Activated naive CD8-positive, alpha-beta T cell (primary cell): ENCODE measurements around the gene PPP1R12B.
"Not testable (repeated sequence)": the region's sequence is repeated elsewhere in the genome, so short reads cannot be mapped to it uniquely, and the experiment has no call there.

ENCODE experiments used
- H3K27ac Mint-ChIP-seq: one replicate; pipeline ENCODE4 v1.8.0; 2021; ENCODE audit warnings: mixed read lengths
- H3K27me3 Mint-ChIP-seq: one replicate; pipeline ENCODE4 v1.8.0; 2021; ENCODE audit warnings: mixed read lengths
- H3K36me3 Mint-ChIP-seq: one replicate; pipeline ENCODE4 v1.8.0; 2021; ENCODE audit warnings: mixed read lengths
- H3K4me1 Mint-ChIP-seq: one replicate; pipeline ENCODE4 v1.8.0; 2021; ENCODE audit warnings: low read depth, mixed read lengths
- H3K4me3 Mint-ChIP-seq: one replicate; pipeline ENCODE4 v1.8.0; 2021; ENCODE audit warnings: mild to moderate bottlenecking, mixed read lengths
- H3K9me3 Mint-ChIP-seq: one replicate; pipeline ENCODE4 v1.8.0; 2021; ENCODE audit warnings: low read depth, mixed read lengths

The PPP1R12B gene

GRCh38 chr1:202600432-202601041 lies 252.0 kb downstream of the PPP1R12B start:
- Mint-ChIP-seq H3K27ac (no peak overlapping the region), H3K36me3 (peaks cover 10% of the 10 kb centered on the region)

GRCh38 chr1:202603435-202603834 lies 254.9 kb downstream of the PPP1R12B start:
- H3K27me3 Mint-ChIP-seq, result no peaks in the 10 kb centered on the region
- H3K27ac Mint-ChIP-seq, result no peak overlapping the region
- no peak overlapping the region for H3K4me3 Mint-ChIP-seq
- peaks cover 10% of the 10 kb centered on the region for H3K36me3 Mint-ChIP-seq
- H3K4me1 Mint-ChIP-seq, result no peaks in the 10 kb centered on the region
- no peaks in the 10 kb centered on the region for H3K9me3 Mint-ChIP-seq

More at GRCh38 chr1:202600432-202601041, 252.0 kb downstream of the PPP1R12B start:
- no peaks in the 10 kb centered on the region for H3K27me3 Mint-ChIP-seq
- H3K4me3 Mint-ChIP-seq, result no peak overlapping the region
- no peaks in the 10 kb centered on the region for H3K4me1 Mint-ChIP-seq
- no peaks in the 10 kb centered on the region for H3K9me3 Mint-ChIP-seq

GRCh38 chr1:202605515-202605914 lies 257.0 kb downstream of the PPP1R12B start:
- no peaks in the 10 kb centered on the region for H3K27me3 Mint-ChIP-seq
- no peak overlapping the region for H3K4me3 Mint-ChIP-seq
- no peaks in the 10 kb centered on the region for H3K9me3 Mint-ChIP-seq
- H3K36me3 Mint-ChIP-seq, result peaks cover 10% of the 10 kb centered on the region
- no peak overlapping the region for H3K27ac Mint-ChIP-seq
- no peaks in the 10 kb centered on the region for H3K4me1 Mint-ChIP-seq

- not testable (repeated sequence) for H3K9me3 Mint-ChIP-seq, H3K27me3 Mint-ChIP-seq, H3K36me3 Mint-ChIP-seq, H3K4me3 Mint-ChIP-seq, H3K27ac Mint-ChIP-seq
- H3K4me1 Mint-ChIP-seq, result peaks cover 16% of the 10 kb centered on the region
Measured at GRCh38 chr1:202612036-202612435, 263.5 kb downstream of the PPP1R12B start.

GRCh38 chr1:202613571-202613970 lies 265.1 kb downstream of the PPP1R12B start:
- Mint-ChIP-seq H3K27ac (no peak overlapping the region), H3K4me3 (no peak overlapping the region), H3K9me3 (no peaks in the 10 kb centered on the region), H3K4me1 (peaks cover 16% of the 10 kb centered on the region), H3K36me3 (no peaks in the 10 kb centered on the region), H3K27me3 (peaks cover 6% of the 10 kb centered on the region)

GRCh38 chr1:202614363-202615207 lies 266.1 kb downstream of the PPP1R12B start:
- not testable (repeated sequence) for H3K36me3 Mint-ChIP-seq, H3K27ac Mint-ChIP-seq, H3K27me3 Mint-ChIP-seq, H3K4me3 Mint-ChIP-seq, H3K9me3 Mint-ChIP-seq
- peaks cover 16% of the 10 kb centered on the region for H3K4me1 Mint-ChIP-seq

GRCh38 chr1:202615208-202615500 lies 266.7 kb downstream of the PPP1R12B start:
- peaks cover 16% of the 10 kb centered on the region for H3K4me1 Mint-ChIP-seq
- H3K36me3 Mint-ChIP-seq, H3K27ac Mint-ChIP-seq, H3K27me3 Mint-ChIP-seq, H3K9me3 Mint-ChIP-seq, H3K4me3 Mint-ChIP-seq: not testable (repeated sequence)

- H3K9me3 Mint-ChIP-seq, result no peaks in the 10 kb centered on the region
- H3K27ac Mint-ChIP-seq, result no peak overlapping the region
- H3K4me3 Mint-ChIP-seq, result no peak overlapping the region
- no peaks in the 10 kb centered on the region for H3K36me3 Mint-ChIP-seq
- H3K4me1 Mint-ChIP-seq, result peaks cover 16% of the 10 kb centered on the region
- peaks cover 11% of the 10 kb centered on the region for H3K27me3 Mint-ChIP-seq
Measured at GRCh38 chr1:202615501-202616354, 267.2 kb downstream of the PPP1R12B start.

- Mint-ChIP-seq H3K36me3 (no peaks in the 10 kb centered on the region), H3K27me3 (peaks cover 12% of the 10 kb centered on the region), H3K4me3 (no peak overlapping the region), H3K27ac (no peak overlapping the region), H3K4me1 (peaks cover 16% of the 10 kb centered on the region), H3K9me3 (no peaks in the 10 kb centered on the region)
Measured at GRCh38 chr1:202616355-202616915, 267.9 kb downstream of the PPP1R12B start.

GRCh38 chr1:202619012-202619411 lies 270.5 kb downstream of the PPP1R12B start:
- H3K9me3 Mint-ChIP-seq, H3K27ac Mint-ChIP-seq, H3K36me3 Mint-ChIP-seq, H3K4me3 Mint-ChIP-seq: not testable (repeated sequence)
- Mint-ChIP-seq H3K4me1 (peaks cover 16% of the 10 kb centered on the region), H3K27me3 (peaks cover 14% of the 10 kb centered on the region)

GRCh38 chr1:202619505-202619904 lies 271.0 kb downstream of the PPP1R12B start:
- H3K4me1 Mint-ChIP-seq, result peaks cover 16% of the 10 kb centered on the region
- no peak overlapping the region for H3K4me3 Mint-ChIP-seq
- no peaks in the 10 kb centered on the region for H3K9me3 Mint-ChIP-seq
- H3K27ac Mint-ChIP-seq, result no peak overlapping the region
- no peaks in the 10 kb centered on the region for H3K36me3 Mint-ChIP-seq
- peaks cover 14% of the 10 kb centered on the region for H3K27me3 Mint-ChIP-seq

- H3K27me3 Mint-ChIP-seq, result peaks cover 14% of the 10 kb centered on the region
- not testable (repeated sequence) for H3K36me3 Mint-ChIP-seq, H3K4me3 Mint-ChIP-seq, H3K9me3 Mint-ChIP-seq, H3K27ac Mint-ChIP-seq
- H3K4me1 Mint-ChIP-seq, result peaks cover 16% of the 10 kb centered on the region
Measured at GRCh38 chr1:202620036-202620435, 271.5 kb downstream of the PPP1R12B start.

GRCh38 chr1:202621446-202621845 lies 272.9 kb downstream of the PPP1R12B start:
- H3K27me3 Mint-ChIP-seq, result peaks cover 14% of the 10 kb centered on the region
- H3K36me3 Mint-ChIP-seq, result no peaks in the 10 kb centered on the region
- H3K4me3 Mint-ChIP-seq, result no peak overlapping the region
- H3K9me3 Mint-ChIP-seq, result no peaks in the 10 kb centered on the region
- H3K27ac Mint-ChIP-seq, result no peak overlapping the region
- H3K4me1 Mint-ChIP-seq, result peaks cover 7% of the 10 kb centered on the region

- H3K9me3 Mint-ChIP-seq, result no peaks in the 10 kb centered on the region
- H3K4me3 Mint-ChIP-seq, result no peak overlapping the region
- H3K27me3 Mint-ChIP-seq, result peaks cover 8% of the 10 kb centered on the region
- H3K36me3 Mint-ChIP-seq, result no peaks in the 10 kb centered on the region
- H3K27ac Mint-ChIP-seq, result no peak overlapping the region
- peaks cover 3% of the 10 kb centered on the region for H3K4me1 Mint-ChIP-seq
Measured at GRCh38 chr1:202622388-202622787, 273.9 kb downstream of the PPP1R12B start.

GRCh38 chr1:202623075-202623474 lies 274.6 kb downstream of the PPP1R12B start:
- no peaks in the 10 kb centered on the region for H3K36me3 Mint-ChIP-seq
- H3K27ac Mint-ChIP-seq, result no peak overlapping the region
- H3K27me3 Mint-ChIP-seq, result peaks cover 10% of the 10 kb centered on the region
- peaks cover 10% of the 10 kb centered on the region for H3K4me1 Mint-ChIP-seq
- H3K4me3 Mint-ChIP-seq, result no peak overlapping the region
- H3K9me3 Mint-ChIP-seq, result no peaks in the 10 kb centered on the region
